GM15510 (cell line): Measurements from ENCODE around the gene UNC5A.

Experiments
- POLR2A ChIP-seq: IDR thresholded peaks from 3 replicates; pipeline ENCODE4 v1.6.1; 2011; ENCODE audit warnings: borderline replicate concordance; ENCODE audit not compliant: insufficient read length; ENCODE audit errors: extremely low read depth

The UNC5A gene

DNA sequence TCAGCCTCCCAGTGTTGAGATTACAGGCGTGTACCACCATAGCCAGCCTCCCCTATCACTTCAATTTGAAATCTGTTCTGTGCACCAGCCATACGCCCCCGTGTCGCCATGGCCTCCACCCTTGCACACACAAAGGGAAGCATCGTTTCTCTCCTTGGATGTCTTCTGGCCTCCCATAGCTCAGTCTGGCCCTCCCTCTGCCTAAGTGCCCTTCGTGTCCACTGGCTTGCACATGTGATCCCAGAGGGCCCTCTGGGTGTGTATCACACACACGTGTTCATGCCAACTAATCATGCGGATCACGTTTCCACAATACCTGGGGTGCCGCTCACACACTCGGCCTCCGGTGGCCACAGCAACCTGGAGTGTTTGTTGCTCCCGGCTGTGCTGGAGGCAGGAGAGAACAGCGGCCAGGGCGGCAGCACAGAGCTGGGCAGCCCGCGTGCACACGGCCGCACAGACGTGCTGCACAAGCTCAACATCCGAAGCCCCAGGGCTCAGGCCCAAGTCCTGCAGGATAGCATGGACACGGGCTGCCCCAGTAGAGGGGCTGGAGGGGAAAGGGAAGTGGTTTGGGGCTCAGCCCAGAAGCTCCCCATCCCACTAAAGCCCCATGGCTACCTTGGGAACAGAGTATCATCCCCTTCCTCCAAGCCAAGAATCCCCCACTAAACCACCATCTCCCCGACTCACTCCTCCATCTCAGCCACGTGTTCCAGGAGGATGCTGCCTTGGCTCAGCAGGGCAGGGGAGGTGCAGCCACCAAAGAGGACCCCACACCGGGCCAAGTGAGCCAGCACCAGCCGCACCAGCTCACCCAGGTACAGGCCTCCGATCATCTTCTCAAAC lies 77.9 kb downstream of the UNC5A start:
- no peak for TF ChIP-seq POLR2A

DNA sequence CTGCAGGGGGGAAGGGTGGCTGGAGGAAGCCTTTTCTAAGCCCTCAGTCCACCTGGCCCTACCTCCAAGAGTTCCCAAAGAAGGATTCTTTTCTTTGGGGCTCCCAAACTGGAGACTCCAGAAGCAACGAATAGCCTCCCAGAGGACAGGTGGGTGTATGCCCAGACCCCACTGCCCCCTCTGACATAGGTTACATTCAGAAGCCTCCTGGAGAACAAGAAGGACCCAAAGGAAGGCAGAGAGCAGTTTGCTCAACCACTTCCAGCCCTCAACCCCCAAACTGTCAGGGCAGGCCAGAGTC lies 78.5 kb downstream of the UNC5A start:
- no peak for TF ChIP-seq POLR2A

DNA sequence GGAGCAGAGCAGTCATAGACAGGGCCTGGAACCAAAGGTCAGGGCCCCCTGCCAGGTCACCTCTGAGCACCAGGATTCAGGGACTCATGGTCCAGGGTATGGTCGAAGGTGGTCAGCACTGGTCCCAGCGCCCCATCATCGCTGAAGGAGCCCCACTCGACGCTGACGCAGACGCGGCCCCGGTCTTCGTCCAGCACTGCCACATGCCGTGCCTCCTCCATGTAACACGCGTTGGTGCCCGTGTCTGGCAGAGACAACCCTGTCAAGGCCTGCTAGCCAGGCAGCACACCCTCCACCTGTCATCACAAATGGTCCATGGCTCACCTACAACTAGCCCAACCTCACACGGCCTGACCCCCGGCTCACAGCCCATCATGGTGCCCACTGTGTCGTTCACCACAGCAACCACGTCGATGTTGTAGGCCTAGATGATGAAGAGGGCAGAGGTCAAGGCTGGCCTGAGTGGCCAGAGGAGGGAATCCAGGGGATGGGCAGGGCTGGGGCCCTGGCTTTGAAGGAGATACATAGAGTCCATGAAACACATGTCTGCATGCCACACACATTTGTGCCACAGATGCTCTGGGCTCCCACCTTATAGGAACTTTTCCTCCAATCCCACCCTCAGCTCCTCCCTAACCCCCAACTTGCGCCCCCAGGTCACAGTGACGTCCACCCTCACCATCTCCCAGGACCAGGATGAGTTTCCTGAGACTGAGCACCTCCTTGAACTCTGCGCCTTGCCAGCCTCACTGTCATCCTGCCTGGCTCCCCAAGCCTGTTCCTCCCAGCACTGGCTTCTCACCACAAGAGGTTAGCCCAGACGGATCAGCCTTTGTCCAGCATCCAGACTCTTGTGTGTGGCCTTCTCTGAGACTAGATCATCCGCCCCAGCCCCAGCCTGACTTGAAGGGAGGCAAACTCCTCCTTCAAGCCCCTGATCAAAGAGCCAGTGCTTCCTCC lies 79.2 kb downstream of the UNC5A start:
- TF ChIP-seq POLR2A: no peak

DNA sequence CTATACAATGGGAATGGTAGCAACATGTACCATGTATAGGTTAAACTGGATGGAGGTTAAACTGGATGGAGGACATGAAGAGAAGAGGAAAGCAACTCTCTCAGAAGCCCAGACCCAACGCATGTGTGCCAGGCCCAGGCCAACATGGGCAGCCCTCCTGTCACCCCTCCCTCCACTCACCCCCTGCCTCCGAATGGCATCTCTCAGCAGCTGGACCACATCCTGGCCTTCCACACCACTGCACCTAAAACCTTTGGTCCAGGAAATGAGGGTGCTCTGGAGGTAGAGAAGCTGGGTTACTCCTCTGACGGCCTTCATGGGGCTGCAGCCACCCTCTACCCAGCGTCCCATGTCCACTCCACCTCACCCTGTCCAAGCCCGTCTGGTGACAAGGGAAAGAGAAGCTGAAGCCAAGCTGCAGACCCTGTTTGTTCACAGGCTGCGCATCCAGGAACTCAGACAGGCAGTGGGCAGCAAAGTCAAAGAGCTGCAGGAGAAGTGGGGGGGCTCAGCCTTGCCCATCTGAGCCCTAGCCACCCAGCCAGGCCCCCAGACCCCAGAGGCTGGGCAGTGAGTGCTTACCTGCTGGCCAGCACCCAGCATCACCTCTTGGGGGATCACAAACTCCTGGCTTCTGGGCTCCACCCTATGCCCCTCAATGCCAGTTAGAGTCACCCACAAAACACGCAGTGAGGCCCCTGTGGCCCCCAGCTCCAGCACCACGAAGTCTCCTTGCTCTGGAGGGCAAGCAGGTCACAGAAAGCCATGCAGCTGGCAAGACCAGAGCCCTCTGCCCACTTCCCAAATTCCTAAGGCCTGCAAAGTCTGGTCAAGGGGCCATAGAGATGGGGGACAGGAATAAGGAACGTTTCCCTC lies 80.3 kb downstream of the UNC5A start:
- no peak for TF ChIP-seq POLR2A

DNA sequence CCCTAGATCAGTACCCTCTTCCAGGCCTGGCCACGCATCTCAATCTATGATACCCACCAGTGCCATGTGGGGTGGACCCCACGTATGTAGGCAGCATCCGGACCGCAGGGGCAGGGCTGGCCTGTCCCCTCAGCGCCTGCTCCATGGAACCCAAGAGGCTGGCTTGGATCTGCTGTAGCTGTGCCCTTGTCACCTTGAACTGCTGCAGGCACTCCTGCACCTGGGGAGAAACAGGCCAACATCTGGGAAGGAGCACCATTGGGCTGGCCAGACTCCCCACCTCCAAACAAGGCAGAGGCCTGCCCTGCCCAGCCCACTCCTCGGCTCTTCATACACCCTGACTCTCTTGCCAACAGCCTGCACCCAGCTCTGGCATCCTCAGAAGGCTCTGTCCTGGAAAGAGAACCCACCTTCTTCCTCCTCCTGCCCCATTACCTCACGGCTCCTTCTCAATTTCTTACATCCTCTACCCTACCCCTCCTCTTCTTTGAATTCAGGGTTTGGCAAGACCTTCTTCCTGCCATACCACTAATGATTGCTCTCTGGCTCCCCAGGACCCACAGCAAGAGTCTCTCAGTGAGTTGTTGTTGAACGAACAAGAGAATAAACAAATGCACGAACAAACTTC lies 81.1 kb downstream of the UNC5A start:
- no peak for TF ChIP-seq POLR2A

DNA sequence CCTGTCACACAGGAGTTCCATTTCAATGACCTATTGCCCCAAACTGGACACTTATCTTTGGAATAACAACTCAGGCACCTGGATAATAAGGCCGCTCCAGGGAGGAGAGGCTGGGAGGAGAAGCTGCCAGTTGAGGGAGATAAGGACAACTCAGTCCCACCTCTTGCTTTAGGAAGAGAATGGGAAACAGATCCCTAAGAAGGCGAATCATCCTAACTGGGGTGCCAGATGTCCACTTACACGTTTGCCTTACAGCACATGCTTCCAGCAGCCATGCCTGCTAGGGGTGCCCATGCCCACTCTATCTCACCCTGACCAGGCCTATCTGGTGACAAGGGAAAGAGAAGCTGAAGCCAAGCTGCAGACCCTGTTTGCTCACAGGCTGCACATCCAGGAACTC lies 82.3 kb downstream of the UNC5A start:
- TF ChIP-seq POLR2A: no peak

DNA sequence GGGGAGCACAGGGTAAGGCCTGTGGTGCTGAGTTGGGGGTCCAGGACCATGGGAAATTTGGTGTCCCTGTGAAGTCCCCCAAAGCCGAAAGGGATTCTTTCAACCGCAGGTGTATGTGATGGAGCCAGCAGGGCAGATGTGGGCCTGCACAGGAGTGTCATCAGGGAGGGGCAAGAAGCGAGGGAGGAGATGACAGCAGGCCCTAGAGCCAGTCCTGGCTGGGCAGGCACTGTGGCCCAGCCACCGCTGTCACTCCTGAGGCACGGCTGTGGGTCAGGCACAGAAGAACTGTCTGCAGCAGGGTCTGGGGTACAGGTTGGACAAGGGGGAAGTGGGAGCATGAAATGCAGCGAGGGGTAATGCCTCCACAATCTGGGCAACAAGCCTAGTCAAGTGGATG lies 83.9 kb downstream of the UNC5A start:
- no peak for TF ChIP-seq POLR2A

DNA sequence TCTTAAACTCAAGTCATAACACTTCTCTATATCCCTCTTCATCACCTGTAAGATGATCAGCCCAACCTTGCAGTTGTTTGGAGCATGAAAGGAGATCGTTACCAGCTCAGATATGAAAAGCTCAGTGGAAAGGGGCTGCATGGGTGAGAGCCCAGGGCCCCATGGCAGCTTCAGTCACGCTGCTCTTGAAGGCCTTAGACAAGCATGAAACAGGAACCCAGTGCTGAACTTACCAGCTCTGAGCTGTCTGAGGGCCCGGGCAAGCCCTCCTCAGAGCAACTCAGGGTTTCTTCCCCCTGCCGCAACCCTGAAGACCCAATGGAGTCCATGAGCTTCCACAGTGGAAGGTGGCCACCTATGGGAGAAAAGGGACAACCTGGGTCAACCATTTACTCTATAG lies 85.5 kb downstream of the UNC5A start:
- no peak for TF ChIP-seq POLR2A

DNA sequence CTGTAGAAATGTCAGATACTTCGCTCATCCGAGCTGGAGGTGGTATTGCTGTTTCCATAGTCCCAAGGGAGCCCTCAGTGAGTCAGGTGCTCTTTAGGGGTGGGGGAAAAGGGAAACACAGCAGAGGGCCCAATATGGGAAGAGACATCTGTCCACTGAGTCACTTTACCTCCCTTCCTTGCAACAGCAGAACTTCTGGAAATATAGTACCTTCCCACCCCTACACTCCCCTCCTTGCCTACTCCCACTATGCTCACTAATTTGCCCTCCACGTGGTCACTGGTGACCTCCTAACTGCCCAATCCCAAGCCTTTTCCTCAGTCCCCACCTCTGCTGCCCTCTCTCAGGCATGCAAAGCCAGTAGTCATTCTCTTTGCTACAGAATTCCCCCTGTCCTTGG lies 86.9 kb downstream of the UNC5A start:
- TF ChIP-seq POLR2A: no peak

DNA sequence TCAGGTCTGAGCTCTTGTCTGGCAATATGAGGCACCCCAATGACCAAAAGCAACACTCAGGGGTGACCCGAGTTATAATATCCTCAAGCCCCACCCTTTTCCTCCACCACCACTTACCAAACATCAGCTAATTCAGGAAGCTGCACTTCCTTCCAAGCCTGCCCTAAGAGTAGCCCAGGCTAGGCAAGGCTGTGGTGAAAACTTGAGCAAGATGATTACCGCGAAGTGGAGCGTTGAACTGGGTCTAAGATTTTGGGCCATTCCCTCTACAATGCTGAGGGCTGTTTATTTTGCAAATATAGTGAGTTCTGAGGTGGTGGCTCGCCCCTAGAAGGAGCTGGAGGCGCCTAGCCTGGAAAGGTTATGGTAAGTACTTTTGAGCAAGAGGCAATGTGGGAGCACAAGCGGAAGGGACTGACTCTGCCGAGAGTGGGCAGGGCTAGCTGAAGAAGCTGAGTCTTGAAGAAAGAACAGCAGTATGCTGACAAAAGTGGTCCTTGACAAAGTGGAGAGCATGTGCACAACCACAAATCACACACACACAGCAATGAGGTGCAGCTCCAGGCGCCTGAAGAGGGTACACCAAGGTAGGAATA lies 89.0 kb downstream of the UNC5A start, which contains the start of gene HK3:
TSS of gene HK3 (minus strand) at position 51 of the 596 bp plus-strand sequence. CDS start 3,187 bp downstream, outside the sequence.
- no peak for TF ChIP-seq POLR2A

DNA sequence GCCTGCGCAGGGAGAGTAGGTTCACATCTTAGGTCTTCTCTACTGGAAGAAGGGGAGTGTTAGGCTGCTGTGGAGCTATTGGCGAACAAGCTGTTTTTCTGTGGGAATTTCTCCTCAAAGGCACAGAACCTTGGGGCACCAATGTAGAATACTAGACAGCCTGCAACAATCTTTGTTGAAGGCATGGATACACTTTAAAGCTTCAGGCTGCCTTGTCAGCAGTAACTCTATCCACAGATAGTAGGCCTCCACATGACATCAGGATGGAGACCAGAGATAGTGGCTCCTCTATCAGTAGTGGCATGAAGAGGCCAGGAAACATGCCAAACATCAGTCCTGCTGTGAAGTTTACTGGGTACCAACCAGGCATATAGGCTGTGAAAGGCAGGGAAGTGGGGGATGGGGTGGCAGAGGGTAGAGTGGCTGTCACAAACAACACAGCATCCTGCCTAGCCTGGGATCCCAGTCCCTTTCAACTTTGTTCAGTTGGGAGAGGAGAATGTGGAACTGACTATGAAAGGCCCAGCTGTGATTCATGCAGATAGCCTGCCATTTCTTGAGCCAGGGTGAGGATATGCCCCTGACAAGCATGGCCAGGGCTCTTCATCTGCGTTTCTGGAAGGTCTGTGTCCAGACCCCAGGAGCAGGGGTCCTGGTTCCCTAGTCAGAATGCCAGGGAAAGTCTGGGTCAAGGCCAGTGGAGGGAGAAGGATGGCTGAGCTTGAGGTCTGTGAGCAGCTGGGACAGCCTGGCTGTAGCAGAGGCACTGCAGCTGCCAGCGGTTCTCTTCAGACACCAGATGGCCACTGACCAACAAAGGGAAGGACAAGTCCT lies 89.8 kb downstream of the UNC5A start:
- TF ChIP-seq POLR2A: no peak

DNA sequence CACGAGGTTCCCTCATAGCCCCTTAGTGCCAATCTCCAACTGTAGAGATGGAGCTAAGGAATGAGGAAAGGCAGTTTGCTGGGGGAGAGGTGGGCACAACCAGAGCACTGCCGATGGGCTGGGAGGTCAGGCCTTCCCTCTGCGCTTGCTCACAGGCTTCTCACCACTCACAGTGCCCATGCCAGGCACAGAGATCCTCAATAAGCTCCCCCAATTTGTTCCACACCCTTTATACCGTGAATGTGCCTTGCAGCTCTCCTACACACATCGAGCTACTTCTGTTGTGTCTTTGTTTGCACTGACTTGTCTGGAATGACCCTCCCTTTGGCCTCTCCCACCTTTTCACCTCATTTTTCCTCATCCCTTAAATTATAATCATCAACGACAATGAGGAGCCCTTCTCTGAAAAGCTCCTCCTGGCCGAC lies 90.4 kb downstream of the UNC5A start:
- no peak for TF ChIP-seq POLR2A
